CD4-positive, alpha-beta T cell treated with Interleukin-15 for 4 hours (primary cell): ENCODE measurements around the gene CRACR2B.

ENCODE experiments used
- DNase-seq: peaks from one replicate; pipeline ENCODE4 v3.0.0-alpha.2; 2020; ENCODE audit warnings: low spot score

The CRACR2B gene

DNA sequence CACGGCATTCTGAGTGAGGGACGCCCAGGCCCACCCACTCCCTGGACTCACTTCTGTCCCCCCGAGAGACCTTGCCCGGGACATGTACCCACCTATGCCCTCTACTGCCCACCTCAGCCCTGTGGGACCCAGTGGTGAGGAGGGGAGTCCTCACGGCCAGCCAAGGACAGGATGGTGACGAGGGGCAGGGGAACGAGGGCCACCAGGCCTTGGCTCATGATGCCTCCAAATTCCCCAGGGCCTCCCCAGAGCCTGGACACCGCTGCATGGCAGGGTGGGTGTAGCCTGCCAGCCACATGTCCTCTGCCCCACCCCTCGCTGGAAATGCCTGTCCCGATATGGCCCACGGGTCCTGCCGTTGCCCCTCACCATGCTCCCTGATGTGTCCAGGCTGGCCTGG is 41.1 kb downstream of the CRACR2B start:
- DNase-seq = no peak

DNA sequence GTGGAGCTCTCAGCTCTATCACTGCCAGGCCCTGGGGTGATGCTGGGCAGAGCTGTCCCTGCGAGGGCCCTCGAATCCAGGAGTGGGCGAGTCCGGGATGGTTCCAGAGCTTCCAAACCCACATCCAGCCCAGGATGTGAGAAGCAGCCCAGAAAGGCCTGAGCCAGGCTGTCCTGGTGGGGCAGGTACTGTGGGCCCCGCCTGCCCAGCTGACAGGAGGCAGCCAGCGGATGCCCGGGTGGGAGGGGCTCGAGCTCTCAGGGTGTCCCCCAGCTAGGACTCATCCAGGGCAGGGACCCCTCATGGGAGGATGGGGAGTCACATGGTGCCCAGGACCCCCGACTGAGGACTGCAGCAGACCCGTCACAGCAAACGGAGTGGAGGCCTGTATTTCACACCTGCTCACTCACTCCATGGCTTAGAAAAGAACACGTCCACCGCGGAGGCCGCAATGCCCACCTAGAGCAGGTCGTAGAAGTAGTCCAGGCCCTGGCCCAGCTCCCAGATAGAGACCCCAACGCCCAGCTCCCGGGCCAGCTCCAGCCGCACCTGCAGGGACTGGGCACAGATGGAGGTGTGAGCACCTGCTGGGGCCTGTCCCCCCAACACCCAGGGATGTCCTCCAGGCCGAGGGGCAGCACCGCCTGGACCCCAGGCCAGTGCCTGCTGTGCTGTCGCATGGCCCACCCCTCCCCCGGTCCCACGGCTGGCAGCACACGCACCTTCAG is 41.8 kb downstream of the CRACR2B start:
- DNase-seq = no peak

DNA sequence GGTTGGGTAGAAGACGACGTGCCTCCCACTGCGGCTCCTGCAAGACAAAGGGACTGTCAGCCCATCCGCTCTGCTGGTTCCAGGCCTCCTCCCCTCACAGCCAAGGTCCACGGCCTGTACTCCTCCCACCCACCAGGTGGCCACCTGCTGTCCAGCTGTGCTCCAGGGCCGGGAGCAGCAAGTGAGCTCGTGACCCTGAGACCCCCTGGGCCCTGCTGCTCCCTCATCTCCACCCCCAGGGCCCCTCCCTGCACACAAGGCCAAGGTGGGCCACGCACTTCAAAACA is 42.4 kb downstream of the CRACR2B start:
- no peak for DNase-seq

- no peak for DNase-seq
Observed at GRCh38 chr11:870418-870817, 42.7 kb downstream of the CRACR2B start.

GRCh38 chr11:871472-871871 is 43.8 kb downstream of the CRACR2B start:
- DNase-seq = no peak

GRCh38 chr11:872799-873198 is 45.1 kb downstream of the CRACR2B start:
- no peak for DNase-seq

GRCh38 chr11:873706-874105 is 46.0 kb downstream of the CRACR2B start:
- no peak for DNase-seq

DNA sequence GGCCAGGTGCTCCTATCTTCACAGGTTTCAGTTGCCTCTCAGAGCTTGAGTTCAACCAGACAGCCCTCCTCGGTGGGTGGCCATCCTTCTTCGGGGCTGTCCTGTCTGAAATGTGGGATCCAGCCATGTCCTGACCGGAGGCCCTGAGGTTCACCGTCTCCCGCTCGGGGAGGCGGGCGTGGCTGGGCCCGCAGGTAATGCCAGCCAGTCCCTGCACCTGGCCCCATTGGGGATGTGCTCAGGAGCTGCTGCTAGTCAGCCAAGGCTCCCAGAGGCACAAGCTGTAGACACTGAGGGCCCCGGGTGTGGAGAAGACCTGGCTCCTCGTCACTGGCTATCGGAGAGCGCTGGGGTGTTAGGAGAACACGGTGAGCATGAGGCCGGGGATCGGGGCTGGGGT is 47.5 kb downstream of the CRACR2B start:
- no peak for DNase-seq

DNA sequence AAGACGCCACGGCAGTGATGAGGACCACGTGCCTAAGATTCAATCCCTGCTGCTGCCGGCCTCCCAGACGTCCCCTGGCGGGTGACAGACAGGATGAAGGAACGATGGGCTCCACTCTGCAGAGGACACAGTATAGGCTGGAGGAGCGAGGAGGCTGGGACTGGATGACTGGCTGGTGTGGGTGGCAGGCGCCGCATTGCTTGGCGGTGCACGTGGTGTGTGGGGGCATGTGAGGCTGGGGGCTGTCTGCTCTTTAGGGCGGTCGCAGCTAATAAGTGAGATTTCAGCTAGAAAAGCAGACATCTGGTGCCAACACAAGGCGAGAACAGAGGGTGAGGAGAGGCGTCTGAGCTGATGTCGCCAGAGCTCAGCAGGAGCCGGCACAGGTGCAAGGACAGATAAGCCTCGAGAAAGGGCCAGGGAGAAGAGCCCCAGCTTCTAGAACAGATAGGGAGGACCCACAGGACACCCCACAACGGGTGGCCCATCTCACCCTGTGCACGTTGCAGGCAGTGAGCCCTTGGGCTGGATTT is 48.1 kb downstream of the CRACR2B start:
- no peak for DNase-seq

- DNase-seq = no peak
Observed at GRCh38 chr11:876545-876944, 48.8 kb downstream of the CRACR2B start.

DNA sequence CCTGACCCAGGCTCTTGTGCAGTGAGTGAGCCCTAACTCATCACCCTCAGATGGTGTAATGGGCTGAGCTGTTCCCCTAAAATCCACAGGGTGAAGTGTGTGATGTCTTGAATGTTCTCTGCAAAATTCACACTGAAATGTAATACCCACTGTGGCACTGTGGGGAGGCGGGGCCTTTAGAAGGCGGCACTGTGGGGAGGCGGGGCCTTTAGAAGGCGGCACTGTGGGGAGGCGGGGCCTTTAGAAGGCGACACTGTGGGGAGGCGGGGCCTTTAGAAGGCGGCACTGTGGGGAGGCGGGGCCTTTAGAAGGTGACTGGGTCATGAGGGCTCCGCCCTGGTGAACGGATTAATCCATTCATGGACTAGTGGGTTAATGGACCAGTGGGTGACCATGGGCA is 49.8 kb downstream of the CRACR2B start:
- no peak for DNase-seq

DNA sequence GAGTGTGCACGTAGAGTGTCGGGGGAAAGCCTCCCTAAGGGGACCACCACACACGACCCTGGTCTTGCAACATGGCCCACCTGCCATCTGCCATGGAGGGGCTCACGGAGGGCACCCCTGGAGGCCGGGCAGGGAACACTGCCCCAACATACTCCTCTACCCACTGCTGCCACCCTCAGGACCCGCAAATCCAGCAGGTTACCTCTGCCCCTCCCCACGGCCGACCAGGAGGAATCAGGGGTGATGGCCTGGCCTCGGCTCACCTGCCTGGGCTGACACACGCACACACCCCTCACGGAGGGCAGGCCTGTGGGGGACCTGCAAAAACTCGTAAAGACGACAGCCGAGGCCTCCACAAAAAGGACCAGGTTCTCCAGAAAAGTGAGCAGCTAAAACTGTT is 52.7 kb downstream of the CRACR2B start:
- no peak for DNase-seq
